DND-41 (cell line): ENCODE data around the gene SENP6.
A peak's percentile ranks its signal among the peaks of the same experiment; 100 is the strongest.
"Not testable (repeated sequence)": the region's sequence is repeated elsewhere in the genome, so short reads cannot be mapped to it uniquely, and the experiment has no call there.

Source experiments
- ATAC-seq: fragments of 200-7000 bp; cut with Tn5 transposase; 3 replicates; pipeline ENCODE4 v1.9.1; 2021; ENCODE audit warnings: low read depth; ENCODE audit not compliant: insufficient read depth
- DNase-seq: peaks from one replicate; pipeline ENCODE4 v3.0.0-alpha.2; 2020
- H2AFZ ChIP-seq: 2 replicates; pipeline ENCODE4 v1.6.0; 2012; ENCODE audit warnings: low read depth, low read length
- H3K27ac ChIP-seq: 2 replicates; pipeline ENCODE4 v1.5.1; 2012; ENCODE audit warnings: low read length, inconsistent platforms
- H3K27me3 ChIP-seq: fragments of 200-600 bp; sonication (generic); 2 replicates; pipeline ENCODE4 v1.6.0; 2012; ENCODE audit warnings: low read length, mild to moderate bottlenecking, inconsistent platforms; ENCODE audit not compliant: insufficient read depth, poor library complexity
- H3K36me3 ChIP-seq: 2 replicates; pipeline ENCODE4 v1.5.1; 2012; ENCODE audit warnings: low read length, inconsistent platforms; ENCODE audit not compliant: insufficient read depth
- H3K4me1 ChIP-seq: 2 replicates; pipeline ENCODE4 v1.5.1; 2012; ENCODE audit warnings: mild to moderate bottlenecking, low read length; ENCODE audit not compliant: insufficient read depth
- H3K4me2 ChIP-seq: 2 replicates; pipeline ENCODE4 v1.6.0; 2012; ENCODE audit warnings: mild to moderate bottlenecking, moderate library complexity, low read length, inconsistent platforms; ENCODE audit not compliant: insufficient read depth
- H3K4me3 ChIP-seq, 2 experiments: fragments of 200-600 bp in 1 of 2; shearing (Covaris generic) in 1 of 2; 2 replicates each; pipeline ENCODE4 v1.5.1; 2012 to 2016; ENCODE audit warnings: inconsistent platforms in 2 of 2, low read length in 2 of 2, mild to moderate bottlenecking in 2 of 2, low read depth in 1 of 2, moderate library complexity in 1 of 2
- H3K79me2 ChIP-seq: 2 replicates; pipeline ENCODE4 v1.6.0; 2012; ENCODE audit warnings: low read length, inconsistent platforms; ENCODE audit not compliant: insufficient read depth
- H3K9ac ChIP-seq: 2 replicates; pipeline ENCODE4 v1.6.0; 2012; ENCODE audit warnings: low read depth, mild to moderate bottlenecking, inconsistent platforms, low read length, moderate library complexity
- H3K9me3 ChIP-seq: 2 replicates; pipeline ENCODE4 v1.5.1; 2012; ENCODE audit warnings: low read length, moderate library complexity, mild to moderate bottlenecking, inconsistent platforms; ENCODE audit not compliant: insufficient read depth, severe bottlenecking
- H4K20me1 ChIP-seq: 2 replicates; pipeline ENCODE4 v1.6.0; 2012; ENCODE audit warnings: low read length; ENCODE audit not compliant: insufficient read depth
- CTCF ChIP-seq: IDR thresholded peaks from 2 replicates; pipeline ENCODE4 v1.5.1; 2012; ENCODE audit warnings: borderline replicate concordance, low read length, moderate library complexity, mild to moderate bottlenecking; ENCODE audit not compliant: poor library complexity, severe bottlenecking; ENCODE audit errors: extremely low read depth
- EZH2 ChIP-seq: IDR thresholded peaks from 3 replicates; pipeline ENCODE4 v1.6.1; 2012; ENCODE audit warnings: borderline replicate concordance, low read depth, mild to moderate bottlenecking, moderate library complexity, low read length, inconsistent platforms; ENCODE audit not compliant: severe bottlenecking

The SENP6 gene

GRCh38 chr6:75693534-75693933 is 91.9 kb downstream of the SENP6 start:
- ATAC-seq (no peak), DNase-seq (no peak)
- no peak overlapping the region for H2AFZ ChIP-seq
- no peak overlapping the region for H3K4me2 ChIP-seq
- H3K79me2 ChIP-seq, result no peaks in the 10 kb centered on the region
- no peaks in the 10 kb centered on the region for H4K20me1 ChIP-seq
- no peaks in the 10 kb centered on the region for H3K27me3 ChIP-seq
- no peaks in the 10 kb centered on the region for H3K9me3 ChIP-seq
- TF ChIP-seq EZH2, result no peak
- TF ChIP-seq CTCF, result peak; percentile 13
- H3K9ac ChIP-seq, result no peak overlapping the region
- H3K36me3 ChIP-seq, result peaks cover 73% of the 10 kb centered on the region
- H3K4me3 ChIP-seq, result no peak overlapping the region
- H3K4me1 ChIP-seq, result no peaks in the 10 kb centered on the region
- H3K27ac ChIP-seq, result no peak overlapping the region

GRCh38 chr6:75694406-75694805 is 92.7 kb downstream of the SENP6 start:
- Histone ChIP-seq H3K27ac (no peak overlapping the region), H3K9ac (no peak overlapping the region), H3K27me3 (no peaks in the 10 kb centered on the region), H3K4me3 (no peak overlapping the region), H3K79me2 (no peaks in the 10 kb centered on the region), H3K9me3 (no peaks in the 10 kb centered on the region), H4K20me1 (no peaks in the 10 kb centered on the region), H3K36me3 (peaks cover 68% of the 10 kb centered on the region), H3K4me2 (no peak overlapping the region), H2AFZ (no peak overlapping the region), H3K4me1 (no peaks in the 10 kb centered on the region)
- no peak for ATAC-seq
- DNase-seq, result no peak
- no peak for TF ChIP-seq CTCF
- TF ChIP-seq EZH2, result no peak

- H3K36me3 ChIP-seq, result peaks cover 67% of the 10 kb centered on the region
- H3K9me3 ChIP-seq, H4K20me1 ChIP-seq, H3K79me2 ChIP-seq, H3K9ac ChIP-seq, H3K4me3 ChIP-seq, H3K4me1 ChIP-seq, ATAC-seq, H3K27ac ChIP-seq, H3K4me2 ChIP-seq, H3K27me3 ChIP-seq, H2AFZ ChIP-seq, DNase-seq: not testable (repeated sequence)
Measured at GRCh38 chr6:75708334-75708733, 106.7 kb downstream of the SENP6 start.

- Histone ChIP-seq H3K36me3 (peaks cover 81% of the 10 kb centered on the region), H3K4me3 (no peak overlapping the region), H3K9ac (no peak overlapping the region), H3K79me2 (no peaks in the 10 kb centered on the region), H3K4me1 (no peaks in the 10 kb centered on the region), H3K4me2 (no peak overlapping the region), H2AFZ (no peak overlapping the region), H3K9me3 (no peaks in the 10 kb centered on the region), H3K27ac (no peak overlapping the region), H4K20me1 (no peaks in the 10 kb centered on the region), H3K27me3 (no peaks in the 10 kb centered on the region)
- TF ChIP-seq CTCF (no peak), EZH2 (no peak)
- DNase-seq, result no peak
- no peak for ATAC-seq
Measured at GRCh38 chr6:75711173-75711572, 109.5 kb downstream of the SENP6 start.
